KMS-11 (cell line): ENCODE data around the gene LIMS2.

ENCODE experiments used
- H2AFZ ChIP-seq: fragments of 200-600 bp; sonication (generic); 2 replicates; pipeline ENCODE4 v1.6.1; 2016; ENCODE audit warnings: antibody characterized with exemption, mixed run types, low read depth
- H3K27ac ChIP-seq: fragments of 200-600 bp; sonication (generic); 2 replicates; pipeline ENCODE4 v1.6.1; 2016; ENCODE audit warnings: mild to moderate bottlenecking, mixed run types
- H3K27me3 ChIP-seq: fragments of 200-600 bp; sonication (generic); 2 replicates; pipeline ENCODE4 v1.6.1; 2017; ENCODE audit warnings: mild to moderate bottlenecking, low read depth, mixed run types, moderate library complexity; ENCODE audit not compliant: insufficient read depth
- H3K36me3 ChIP-seq: fragments of 200-600 bp; sonication (generic); 2 replicates; pipeline ENCODE4 v1.6.1; 2017; ENCODE audit warnings: mild to moderate bottlenecking, mixed run types; ENCODE audit not compliant: insufficient read depth
- H3K4me1 ChIP-seq: fragments of 200-600 bp; sonication (generic); 2 replicates; pipeline ENCODE4 v1.6.1; 2016; ENCODE audit warnings: mild to moderate bottlenecking, low read depth, mixed run types; ENCODE audit not compliant: poor library complexity, severe bottlenecking
- H3K4me2 ChIP-seq: fragments of 200-600 bp; sonication (generic); 2 replicates; pipeline ENCODE4 v1.7.0; 2016; ENCODE audit warnings: mild to moderate bottlenecking, mixed run types
- H3K4me3 ChIP-seq: fragments of 200-600 bp; sonication (generic); IDR thresholded peaks from 2 replicates; pipeline ENCODE4 v1.6.1; 2017; ENCODE audit warnings: low read depth, low read length, mixed read lengths; ENCODE audit not compliant: insufficient read depth
- H3K79me2 ChIP-seq: fragments of 200-600 bp; sonication (generic); 2 replicates; pipeline ENCODE4 v1.6.1; 2016; ENCODE audit warnings: low read depth, mixed run types; ENCODE audit not compliant: insufficient read depth
- H3K9ac ChIP-seq: fragments of 200-600 bp; sonication (generic); 2 replicates; pipeline ENCODE4 v1.6.1; 2016; ENCODE audit warnings: mild to moderate bottlenecking, mixed run types
- H4K20me1 ChIP-seq: fragments of 200-600 bp; sonication (generic); 2 replicates; pipeline ENCODE4 v1.6.1; 2016; ENCODE audit warnings: mild to moderate bottlenecking, mixed run types; ENCODE audit not compliant: insufficient read depth
- CTCF ChIP-seq: fragments of 200-600 bp; sonication (generic); conservative IDR thresholded peaks from 2 replicates; pipeline ENCODE4 v1.6.1; 2017; ENCODE audit warnings: low read depth, mild to moderate bottlenecking, antibody characterized with exemption, low read length, moderate library complexity, mixed read lengths

LIMS2 gene

DNA sequence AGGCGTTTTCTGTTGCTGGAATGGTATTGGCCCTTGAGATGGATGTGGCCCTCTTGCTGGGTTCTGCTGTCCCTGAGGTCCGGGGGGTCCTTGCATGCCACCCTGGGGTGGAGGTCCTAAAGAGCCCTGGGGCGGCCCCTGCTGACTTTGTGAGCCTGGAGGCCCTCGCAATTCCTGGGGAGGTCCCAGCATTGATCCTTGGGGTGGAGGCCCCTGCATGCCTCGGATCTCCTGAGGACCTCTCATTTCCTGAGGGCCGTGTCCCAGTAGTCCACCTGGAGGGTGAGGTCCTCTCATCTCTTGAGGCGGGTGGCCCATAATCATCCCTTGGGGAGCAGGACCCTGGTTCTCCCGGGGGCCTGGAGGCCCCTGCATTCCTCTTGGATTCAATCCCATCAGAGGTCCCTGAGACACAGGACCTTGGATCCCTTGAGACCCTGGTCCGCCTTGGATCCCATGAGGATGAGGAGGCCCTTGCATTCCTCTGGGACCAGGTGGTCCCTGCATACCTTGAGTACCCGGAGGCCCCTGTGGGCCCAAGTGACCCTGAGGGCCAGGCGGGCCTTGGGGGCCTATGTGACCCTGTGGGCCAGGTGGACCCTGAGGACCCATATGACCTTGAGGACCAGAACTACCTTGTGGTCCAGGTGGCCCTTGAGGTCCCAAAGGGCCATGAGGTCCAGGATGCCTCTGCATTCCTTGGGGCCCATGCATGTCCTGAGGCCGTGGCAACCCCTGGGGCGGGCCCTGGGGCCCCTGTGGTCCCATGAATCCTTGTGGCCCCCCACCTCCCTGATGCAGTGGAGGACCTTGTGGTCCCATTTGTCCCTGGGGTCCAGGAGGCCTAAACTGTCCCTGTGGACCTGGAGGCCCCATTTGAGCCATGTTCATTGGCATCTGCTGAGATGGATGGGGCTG, 44.2 kb upstream of the LIMS2 start:
- H3K36me3 ChIP-seq = no peaks in the 10 kb centered on the region

GRCh38 chr2:127718271-127718670, 42.9 kb upstream of the LIMS2 start:
- no peak overlapping the region for H3K9ac ChIP-seq
- H4K20me1 ChIP-seq = no peaks in the 10 kb centered on the region
- no peaks in the 10 kb centered on the region for H3K36me3 ChIP-seq
- no peaks in the 10 kb centered on the region for H3K27me3 ChIP-seq
- no peaks in the 10 kb centered on the region for H3K4me1 ChIP-seq
- H2AFZ ChIP-seq = no peak overlapping the region
- H3K79me2 ChIP-seq = no peaks in the 10 kb centered on the region
- TF ChIP-seq CTCF = no peak
- no peak overlapping the region for H3K27ac ChIP-seq
- H3K4me2 ChIP-seq = no peak overlapping the region
- H3K4me3 ChIP-seq = no peak overlapping the region

More for the DNA sequence above, 44.2 kb upstream of the LIMS2 start:
- no peaks in the 10 kb centered on the region for H3K4me1 ChIP-seq
- no peaks in the 10 kb centered on the region for H3K27me3 ChIP-seq
- no peak overlapping the region for H3K4me3 ChIP-seq
- H2AFZ ChIP-seq = no peak overlapping the region
- H3K27ac ChIP-seq = no peak overlapping the region
- H4K20me1 ChIP-seq = no peaks in the 10 kb centered on the region
- H3K4me2 ChIP-seq = no peak overlapping the region
- H3K9ac ChIP-seq = no peak overlapping the region
- H3K79me2 ChIP-seq = no peaks in the 10 kb centered on the region
- TF ChIP-seq CTCF = no peak

DNA sequence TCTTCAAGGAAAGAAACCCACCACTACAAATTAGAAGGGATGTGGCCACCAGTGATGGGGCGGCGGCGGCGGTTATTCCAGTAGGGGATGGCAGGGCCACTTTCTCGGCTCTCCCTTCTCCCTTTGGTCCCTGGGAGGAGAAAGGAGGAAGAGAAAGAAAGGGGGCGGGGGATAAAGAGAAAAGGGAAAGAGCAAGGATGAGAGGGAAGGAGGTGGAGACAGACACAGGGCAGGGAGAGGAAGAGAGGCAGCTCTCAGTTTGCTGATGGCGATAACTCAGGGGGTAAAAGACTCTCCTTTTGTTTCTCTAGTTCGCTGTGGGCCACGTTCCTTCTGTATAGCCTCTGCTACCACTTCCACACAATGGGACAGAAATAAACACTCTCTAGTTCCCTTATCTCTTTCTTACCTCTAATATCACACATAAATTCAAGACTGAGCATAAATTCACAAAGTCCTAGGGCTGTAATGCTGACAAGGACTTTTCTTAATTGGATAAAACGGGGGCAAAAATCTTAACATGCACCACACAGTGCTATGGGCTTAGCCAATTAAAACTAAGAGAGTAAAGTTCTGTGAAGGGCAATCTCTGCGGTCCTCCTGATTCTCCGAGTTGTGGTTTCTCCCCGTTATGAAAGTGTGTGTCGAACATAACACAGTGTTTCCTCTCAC, 40.6 kb upstream of the LIMS2 start:
- Histone ChIP-seq H3K36me3 (no peaks in the 10 kb centered on the region), H3K4me1 (no peaks in the 10 kb centered on the region), H3K27ac (no peak overlapping the region), H3K4me2 (no peak overlapping the region), H3K9ac (no peak overlapping the region), H3K4me3 (no peak overlapping the region), H4K20me1 (no peaks in the 10 kb centered on the region), H2AFZ (no peak overlapping the region), H3K79me2 (no peaks in the 10 kb centered on the region), H3K27me3 (no peaks in the 10 kb centered on the region)
- TF ChIP-seq CTCF = no peak

DNA sequence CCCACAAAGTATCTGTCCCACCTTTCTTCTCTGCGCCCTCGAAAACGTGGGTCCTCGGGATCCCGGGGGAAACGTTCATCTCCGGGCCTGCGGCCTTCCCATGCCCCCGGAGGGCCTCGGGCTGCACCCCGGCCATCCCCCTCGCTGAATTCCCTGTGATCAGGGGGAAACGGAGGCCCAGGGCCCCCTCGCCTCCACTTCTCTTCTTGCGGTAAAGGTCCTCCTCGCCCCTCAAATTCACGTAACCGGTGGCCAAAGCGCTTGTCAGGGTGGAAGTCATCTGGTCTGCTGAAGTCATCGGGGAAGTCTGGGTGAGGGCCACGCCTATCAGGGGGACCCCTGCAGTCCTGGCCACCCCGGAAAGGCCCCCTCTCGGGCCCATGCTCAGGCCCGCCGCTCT, 38.2 kb upstream of the LIMS2 start:
- H3K27ac ChIP-seq = no peak overlapping the region
- H3K4me1 ChIP-seq = no peaks in the 10 kb centered on the region
- no peak overlapping the region for H3K4me2 ChIP-seq
- no peak overlapping the region for H2AFZ ChIP-seq
- no peaks in the 10 kb centered on the region for H3K79me2 ChIP-seq
- 0 out of 2 replicates have a peak, but pooled peaks cover 3% of the 10 kb centered on the region for H3K36me3 ChIP-seq
- no peaks in the 10 kb centered on the region for H4K20me1 ChIP-seq
- H3K27me3 ChIP-seq = no peaks in the 10 kb centered on the region
- TF ChIP-seq CTCF = no peak
- H3K9ac ChIP-seq = no peak overlapping the region
- H3K4me3 ChIP-seq = no peak overlapping the region
